HG03457 (cell line): ENCODE data around the gene CNOT2.
"Not testable (repeated sequence)": the region's sequence is repeated elsewhere in the genome, so short reads cannot be mapped to it uniquely, and the experiment has no call there.

Source experiments
- ATAC-seq: cut with Tn5 transposase; IDR thresholded peaks from one replicate; pipeline ENCODE4 v1.9.1; 2021; ENCODE audit warnings: moderate number of reproducible peaks; ENCODE audit not compliant: unreplicated experiment

The CNOT2 gene

GRCh38 chr12:70360218-70360617 lies 117.0 kb downstream of the CNOT2 start:
- ATAC-seq = no peak

GRCh38 chr12:70364695-70365397 lies 121.6 kb downstream of the CNOT2 start:
- no peak for ATAC-seq

- no peak for ATAC-seq
Observed at GRCh38 chr12:70365398-70365647, 122.1 kb downstream of the CNOT2 start.

GRCh38 chr12:70365648-70366518 lies 122.7 kb downstream of the CNOT2 start, which contains the start of gene KCNMB4:
TSS of gene KCNMB4 (plus strand) at chr12:70366290. CDS start at chr12:70366735, 445 bp downstream.
- peak; percentile 76 for ATAC-seq

DNA sequence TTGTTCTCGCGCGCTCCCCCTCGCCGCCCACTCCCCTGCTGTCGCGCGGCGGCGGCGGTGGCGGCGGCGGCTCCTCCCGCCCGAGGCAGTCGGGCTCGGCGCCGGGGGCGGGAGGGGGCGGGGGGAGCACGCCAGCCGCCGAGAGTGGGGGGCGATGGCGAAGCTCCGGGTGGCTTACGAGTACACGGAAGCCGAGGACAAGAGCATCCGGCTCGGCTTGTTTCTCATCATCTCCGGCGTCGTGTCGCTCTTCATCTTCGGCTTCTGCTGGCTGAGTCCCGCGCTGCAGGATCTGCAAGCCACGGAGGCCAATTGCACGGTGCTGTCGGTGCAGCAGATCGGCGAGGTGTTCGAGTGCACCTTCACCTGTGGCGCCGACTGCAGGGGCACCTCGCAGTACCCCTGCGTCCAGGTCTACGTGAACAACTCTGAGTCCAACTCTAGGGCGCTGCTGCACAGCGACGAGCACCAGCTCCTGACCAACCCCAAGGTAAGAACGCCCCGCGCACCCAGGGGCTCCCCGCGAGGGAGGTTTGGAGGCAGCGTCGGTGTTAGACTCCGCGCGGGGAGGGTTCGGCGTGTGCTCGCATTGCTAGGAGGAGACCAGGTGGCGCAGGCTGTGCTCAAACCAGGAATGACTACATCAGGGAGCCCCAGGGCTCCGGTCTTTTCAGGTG lies 123.5 kb downstream of the CNOT2 start:
- ATAC-seq = peak; percentile 36

DNA sequence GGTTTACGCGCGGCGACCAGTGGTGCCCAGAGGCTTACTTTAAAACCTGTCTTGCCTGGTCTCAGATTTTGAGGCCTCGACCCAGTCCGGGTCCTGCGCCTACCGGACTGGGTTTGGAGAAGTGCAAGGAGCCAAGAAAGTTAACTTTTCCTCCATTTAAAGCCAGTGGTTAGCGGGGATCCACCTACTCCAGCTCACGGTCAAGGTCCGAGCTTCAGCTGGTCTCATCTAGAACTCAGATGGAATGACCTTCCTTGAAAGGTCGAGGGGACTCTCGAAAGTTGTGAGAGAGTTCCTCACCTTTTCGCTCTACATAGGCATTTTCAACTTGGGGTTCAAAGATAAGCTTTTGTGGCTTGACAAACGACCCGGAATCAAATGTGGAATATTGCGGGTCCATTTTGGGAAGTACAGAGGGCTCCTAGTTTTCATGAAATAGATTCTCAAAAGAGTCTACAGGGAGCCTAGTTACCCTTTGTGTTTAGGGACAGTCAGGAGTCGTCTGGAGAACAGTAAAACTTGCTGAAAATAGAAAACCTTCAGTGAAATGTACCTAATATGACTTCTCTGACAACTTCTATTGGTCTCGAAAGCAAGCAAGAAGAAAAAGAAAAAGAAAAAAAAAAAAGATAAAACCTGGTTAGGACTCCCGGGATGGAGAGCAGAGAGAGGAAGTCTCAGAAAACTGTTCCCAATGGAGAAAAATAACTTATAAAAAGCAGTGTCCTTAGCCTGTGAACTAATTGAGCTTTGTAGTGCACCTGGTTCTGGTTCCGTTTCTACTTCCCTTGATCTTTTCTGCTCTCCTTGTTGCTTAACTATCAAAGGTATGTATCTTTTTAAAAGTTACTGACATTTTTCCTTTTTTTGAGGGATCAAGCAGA lies 124.3 kb downstream of the CNOT2 start:
- no peak for ATAC-seq

GRCh38 chr12:70372881-70373280 lies 129.6 kb downstream of the CNOT2 start:
- no peak for ATAC-seq

- ATAC-seq = no peak
Observed at GRCh38 chr12:70379846-70380245, 136.6 kb downstream of the CNOT2 start.

- ATAC-seq = no peak
Observed at GRCh38 chr12:70383484-70383883, 140.3 kb downstream of the CNOT2 start.

DNA sequence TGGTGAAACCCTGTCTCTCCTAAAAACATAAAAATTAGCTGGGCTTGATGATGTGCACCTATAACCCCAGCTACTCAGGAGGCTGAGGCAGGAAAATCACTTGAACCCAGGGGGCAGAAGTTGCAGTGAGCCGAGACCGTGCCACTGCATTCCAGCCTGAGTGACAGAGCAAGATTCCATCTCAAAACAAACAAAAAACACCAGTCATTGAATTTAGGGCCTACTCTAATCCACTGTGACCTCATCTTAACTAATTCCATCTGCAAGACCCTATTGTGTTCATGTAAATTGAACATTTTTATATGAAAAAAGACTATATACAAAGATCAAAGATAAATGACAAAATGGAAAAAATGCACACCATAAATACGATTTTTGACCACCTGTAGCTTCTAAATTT lies 140.7 kb downstream of the CNOT2 start:
- no peak for ATAC-seq

- no peak for ATAC-seq
Observed at GRCh38 chr12:70386771-70387170, 143.5 kb downstream of the CNOT2 start.

GRCh38 chr12:70389678-70390077 lies 146.4 kb downstream of the CNOT2 start:
- ATAC-seq = no peak

GRCh38 chr12:70392631-70393030 lies 149.4 kb downstream of the CNOT2 start:
- not testable (repeated sequence) for ATAC-seq

DNA sequence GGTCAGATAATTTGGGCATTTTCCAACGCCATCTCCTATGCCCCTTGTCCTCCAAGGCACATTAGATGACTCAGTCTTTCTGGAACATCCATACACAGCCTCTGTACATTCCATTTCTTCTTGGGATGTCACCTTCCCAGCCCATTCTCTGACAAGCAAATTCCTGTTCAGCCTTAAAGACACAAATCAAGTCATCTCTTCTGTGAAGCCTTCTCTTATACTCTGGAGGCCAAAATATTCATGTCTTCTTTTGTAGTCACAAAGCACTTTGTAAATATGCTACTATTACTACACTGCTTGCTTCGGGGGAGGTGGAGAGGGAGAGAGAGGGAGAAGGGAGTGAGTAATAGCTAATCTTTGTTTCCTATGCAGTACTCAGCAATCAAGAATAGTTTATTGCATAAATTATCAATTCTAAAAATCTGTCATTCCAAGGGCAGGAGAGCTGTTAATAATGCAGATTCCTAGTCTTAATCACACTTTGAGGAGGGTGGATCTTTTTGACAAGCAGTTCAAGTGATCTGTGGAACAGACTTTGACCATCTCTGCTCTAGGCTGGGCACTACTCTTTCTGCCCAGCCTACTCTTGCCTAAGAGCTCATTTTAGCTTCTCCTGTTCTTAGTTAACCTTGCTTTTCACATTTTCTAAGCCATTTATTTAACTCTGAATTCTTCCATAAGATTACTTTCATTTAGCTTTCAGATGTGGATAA lies 150.7 kb downstream of the CNOT2 start:
- ATAC-seq = no peak

GRCh38 chr12:70398002-70398401 lies 154.8 kb downstream of the CNOT2 start:
- ATAC-seq = no peak

DNA sequence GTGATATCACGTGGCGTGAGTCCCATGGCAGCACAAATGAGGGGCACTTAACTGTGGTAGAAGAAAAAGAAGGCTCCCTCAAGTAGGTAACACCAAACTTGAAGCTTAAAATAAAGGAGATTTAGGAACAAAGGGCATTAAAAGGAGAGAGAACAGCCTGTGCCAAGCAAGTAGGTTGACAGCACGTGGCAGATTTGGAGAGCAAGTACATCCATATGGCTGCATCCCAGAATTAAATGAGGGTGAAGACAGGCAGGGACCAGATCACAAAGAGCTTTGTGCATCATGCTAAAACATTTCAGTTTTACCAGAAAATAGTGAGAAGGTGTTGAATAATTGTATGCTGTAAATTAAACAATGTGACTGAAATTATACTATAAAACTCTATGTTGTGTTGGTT lies 155.6 kb downstream of the CNOT2 start:
- ATAC-seq = no peak

DNA sequence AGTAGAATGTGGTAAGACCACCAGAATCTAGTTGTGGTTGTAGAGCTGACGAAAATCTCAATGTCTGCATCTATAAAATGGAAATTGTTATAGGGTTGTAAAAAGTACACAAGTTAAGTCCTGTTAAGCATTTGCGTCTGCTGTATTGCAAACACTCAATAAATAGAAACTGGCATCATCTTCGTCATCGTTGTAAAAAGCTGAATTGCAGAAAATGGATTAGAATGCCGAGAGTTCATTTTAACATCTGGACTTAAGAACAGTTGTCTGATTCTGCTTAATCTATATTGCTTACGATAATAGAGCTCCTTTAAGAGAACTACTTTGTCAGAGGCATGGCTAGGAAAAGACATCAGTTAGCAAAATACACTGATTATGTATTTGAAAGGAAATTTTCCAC lies 156.1 kb downstream of the CNOT2 start:
- ATAC-seq = no peak

- ATAC-seq = no peak
Observed at GRCh38 chr12:70400124-70400523, 156.9 kb downstream of the CNOT2 start.

- ATAC-seq = no peak
Observed at GRCh38 chr12:70402597-70402996, 159.4 kb downstream of the CNOT2 start.

GRCh38 chr12:70403826-70404225 lies 160.6 kb downstream of the CNOT2 start:
- ATAC-seq = no peak
